NCI-H345 treated with DMSO at 0.1 percent for 48 hours (cell line): ENCODE results near the gene SOX1.
A peak's percentile ranks its signal among the peaks of the same experiment; 100 is the strongest.

Experiments used
- DNase-seq: peaks from one replicate; lab custom pipeline; 2025; ENCODE audit not compliant: unreplicated experiment; lab: John Stamatoyannopoulos, UW

SOX1 gene

GRCh38 chr13:112067116-112067741, at the start of gene SOX1:
Gene SOX1 (plus strand): TSS chr13:112067149. CDS start chr13:112067659, 510 bp downstream.
- no peak for DNase-seq

DNA sequence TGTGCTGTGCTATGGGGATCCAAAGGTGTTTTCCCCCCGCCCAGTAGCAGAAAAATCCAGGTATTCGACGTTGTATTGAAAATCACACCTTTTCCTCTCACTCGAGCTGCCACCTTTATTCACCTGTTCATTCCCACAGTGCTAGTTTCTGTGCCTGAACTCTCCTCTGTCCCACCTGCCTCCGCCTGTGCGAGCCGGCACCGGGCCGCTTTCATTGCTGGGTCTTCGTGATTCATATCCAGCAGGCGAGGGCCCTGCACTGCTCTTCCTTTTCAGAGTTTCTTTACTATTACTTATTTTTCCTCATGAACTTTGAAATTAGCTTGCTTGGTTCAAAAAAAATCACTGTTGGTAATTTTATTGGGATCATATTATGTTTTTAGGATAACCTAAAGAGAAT, 42.4 kb upstream of the SOX1 start:
- no peak for DNase-seq

- DNase-seq: no peak
These were observed 39.7 kb upstream of the SOX1 start for GRCh38 chr13:112027250-112027649.

- DNase-seq: no peak
These were observed 38.5 kb upstream of the SOX1 start for GRCh38 chr13:112028481-112028880.

DNA sequence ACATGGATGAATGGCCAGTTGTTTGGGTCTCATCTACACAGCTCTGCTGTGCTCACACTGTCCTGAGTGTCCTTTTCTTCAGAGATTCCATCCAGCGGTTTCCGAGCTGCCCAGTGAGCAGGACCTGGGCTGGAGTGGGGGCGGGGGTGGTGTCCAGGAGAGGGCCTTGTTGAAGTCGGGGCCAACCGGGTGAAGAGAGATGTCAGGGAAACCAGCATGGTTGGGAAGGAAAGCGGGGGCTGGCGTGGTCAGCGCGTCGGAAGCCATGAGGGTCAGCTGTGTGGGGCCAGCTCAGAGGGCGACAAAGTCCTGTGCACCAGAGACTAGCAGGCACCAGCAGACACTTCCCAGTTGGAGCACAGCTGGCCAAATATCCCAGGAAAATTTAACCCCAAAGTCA, 37.8 kb upstream of the SOX1 start:
- DNase-seq: no peak

- DNase-seq: no peak
These were observed 34.6 kb upstream of the SOX1 start for GRCh38 chr13:112032186-112032993.

DNA sequence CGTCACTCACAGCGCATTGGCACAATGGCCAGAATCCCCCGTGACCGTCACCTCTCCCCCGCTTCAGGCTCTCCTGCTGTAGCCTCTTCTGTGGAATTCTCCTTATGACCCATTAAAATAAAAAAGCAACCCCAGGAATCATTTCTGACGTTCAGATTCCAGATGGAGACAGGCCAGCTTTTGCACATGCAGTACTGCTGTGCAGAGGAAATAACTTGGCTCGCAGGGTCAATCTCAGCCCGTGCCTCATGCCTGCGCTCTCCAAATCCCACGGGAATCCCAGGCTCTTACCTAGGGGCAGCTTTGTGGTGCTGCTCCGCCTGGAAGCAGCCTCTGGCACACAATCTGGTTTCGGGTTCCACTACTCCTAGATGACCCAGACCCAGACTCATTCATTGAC, 32.7 kb upstream of the SOX1 start:
- no peak for DNase-seq

DNA sequence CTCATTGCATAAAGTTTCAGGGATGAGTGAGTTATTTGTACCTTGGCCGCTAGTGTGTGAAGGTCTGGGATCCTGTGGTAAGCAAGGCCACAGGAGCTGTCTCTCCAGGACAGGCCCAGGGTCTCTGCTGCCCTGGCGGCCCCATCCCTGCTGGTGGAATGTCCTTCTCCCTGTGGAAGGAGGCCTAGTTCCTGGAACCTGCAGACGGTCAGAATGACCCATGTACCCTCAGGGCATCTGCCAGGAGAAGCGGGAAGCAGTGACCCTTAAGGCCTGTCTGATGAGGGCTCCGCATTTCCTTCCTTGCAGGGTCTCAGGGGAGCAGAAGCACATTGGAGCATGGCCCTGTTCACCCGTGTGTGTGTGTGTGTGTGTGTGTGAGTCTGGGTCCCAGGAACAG, 32.1 kb upstream of the SOX1 start:
- DNase-seq: no peak

DNA sequence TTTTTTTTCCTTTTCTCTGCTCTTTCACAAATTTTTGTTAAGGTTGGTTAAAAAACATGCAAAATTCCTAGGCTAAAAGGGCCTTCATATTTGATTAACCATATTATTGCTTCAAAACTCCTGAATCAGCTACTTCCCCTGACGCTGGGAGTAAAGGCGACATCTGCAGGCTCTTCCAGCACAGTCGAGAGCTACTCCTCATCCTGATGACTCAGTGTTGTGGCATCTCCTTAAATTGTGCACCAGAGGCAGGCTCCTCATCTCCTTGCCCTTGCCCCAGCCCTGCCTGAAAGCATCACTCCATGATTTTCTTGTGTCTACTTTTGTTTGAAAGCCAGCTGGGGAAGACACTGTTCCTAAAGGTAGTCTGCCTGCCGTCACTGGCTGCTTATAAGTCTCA, 24.5 kb upstream of the SOX1 start:
- DNase-seq: no peak

- no peak for DNase-seq
These were observed 14.7 kb upstream of the SOX1 start for GRCh38 chr13:112052213-112052612.

- DNase-seq: no peak
These were observed 13.7 kb upstream of the SOX1 start for GRCh38 chr13:112053167-112053743.

GRCh38 chr13:112053744-112054615, 13.0 kb upstream of the SOX1 start:
- DNase-seq: no peak

- no peak for DNase-seq
These were observed 12.3 kb upstream of the SOX1 start for GRCh38 chr13:112054616-112055015.

DNA sequence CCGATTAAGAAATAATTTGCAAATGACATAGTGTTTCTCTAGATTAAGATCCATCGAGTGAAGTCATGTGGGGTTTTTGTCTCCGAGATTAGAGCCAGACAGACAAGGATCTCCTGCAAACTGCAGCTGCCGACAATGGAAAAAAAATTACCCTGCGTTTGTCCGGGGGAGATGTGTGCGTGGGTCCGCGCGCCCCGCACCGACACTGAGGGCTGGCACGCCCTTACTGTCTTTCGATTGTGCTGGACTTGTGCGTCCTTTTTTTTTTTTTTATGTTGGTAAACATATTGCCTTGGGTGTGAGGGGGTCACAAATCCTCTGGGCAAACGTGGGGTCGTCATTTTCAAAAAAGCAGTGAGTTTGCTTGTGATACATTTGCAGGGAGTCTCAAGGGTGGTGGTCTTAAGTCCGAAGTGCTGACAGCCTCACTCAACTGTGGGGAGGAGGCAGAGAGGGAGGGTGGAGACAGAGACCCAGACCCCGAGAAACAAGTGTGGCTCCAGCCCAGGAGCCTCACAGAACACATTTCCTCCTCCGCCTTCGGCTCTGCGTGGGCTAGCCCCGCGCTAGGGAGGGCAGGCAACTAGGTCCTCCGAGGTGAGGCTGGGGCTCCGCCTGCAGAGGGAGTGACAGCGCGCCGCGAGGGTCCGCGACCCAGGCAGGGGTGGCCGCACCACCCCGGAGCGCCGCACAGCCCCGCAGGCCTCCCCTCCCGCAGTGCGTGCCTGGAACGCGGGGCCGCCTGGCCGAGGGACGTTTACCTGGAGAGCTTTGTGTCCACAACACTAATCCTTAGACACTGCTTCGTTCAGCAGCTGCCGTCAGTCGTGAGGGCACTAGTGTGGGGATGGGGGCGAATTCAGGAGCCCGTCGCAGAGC, 11.7 kb upstream of the SOX1 start:
- DNase-seq: no peak

GRCh38 chr13:112055915-112056269, 11.1 kb upstream of the SOX1 start:
- DNase-seq: no peak

- DNase-seq: peak; percentile 60
These were observed 10.6 kb upstream of the SOX1 start for GRCh38 chr13:112056284-112056727.

DNA sequence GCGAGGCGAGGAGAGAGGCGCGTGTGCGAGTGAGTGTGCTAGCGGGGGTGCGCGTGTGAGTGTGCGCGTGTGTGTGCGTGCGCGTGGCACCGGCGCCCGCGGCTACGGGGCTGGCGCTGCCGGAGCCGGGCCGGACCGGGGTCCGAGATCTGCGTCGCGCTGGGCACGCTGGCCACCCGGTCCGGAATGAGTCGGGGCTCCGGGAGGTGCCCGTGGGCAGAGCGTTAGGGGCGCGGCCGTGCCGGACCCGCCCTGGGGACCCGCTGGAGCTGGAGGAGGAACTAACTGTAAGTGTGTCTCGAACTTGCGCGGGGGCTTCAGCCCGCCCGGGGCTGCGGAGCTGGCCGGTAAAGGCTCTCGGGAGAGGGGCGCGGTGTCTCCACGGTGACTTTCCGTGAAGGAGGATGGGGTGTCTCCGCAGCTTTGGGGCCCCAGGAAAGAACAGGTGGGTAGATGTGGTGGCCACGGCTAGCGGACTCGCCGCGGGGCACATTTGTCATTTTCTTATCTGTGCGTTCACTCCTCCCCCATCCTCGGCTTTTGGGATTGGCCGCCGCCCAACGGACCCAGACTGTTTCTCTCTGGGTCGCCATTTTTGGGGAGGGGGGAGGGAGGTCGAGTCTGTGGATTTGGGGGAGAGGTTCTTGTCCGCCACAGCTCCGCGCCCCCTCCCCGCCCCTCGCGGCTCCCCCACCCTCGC, 10.1 kb upstream of the SOX1 start:
- peak; percentile 63 for DNase-seq

DNA sequence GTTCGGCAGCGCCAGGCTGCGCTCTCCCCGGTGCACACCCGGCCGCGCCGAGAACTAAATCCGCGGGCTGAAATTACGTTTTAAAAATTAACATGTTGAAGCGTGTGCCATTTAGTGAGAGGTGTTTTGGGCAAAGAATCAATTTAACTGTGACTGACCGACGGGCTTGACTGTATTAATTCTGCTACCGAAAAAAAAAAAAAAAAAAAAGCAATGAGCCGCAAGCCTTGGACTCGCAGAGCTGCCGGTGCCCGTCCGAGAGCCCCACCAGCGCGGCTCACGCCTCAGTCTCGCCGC, 9.6 kb upstream of the SOX1 start:
- DNase-seq: no peak

- DNase-seq: no peak
These were observed 9.0 kb upstream of the SOX1 start for GRCh38 chr13:112057736-112058518.
